ENCODE results near the gene CPZ.

GRCh38 chr4:8648296-8648695, 55.7 kb downstream of the CPZ start:
- TF ChIP-seq REST (IDR thresholded peaks at IDR 0.05; ENCODE audit: low read depth) (no peak), TEAD4 (IDR thresholded peaks at IDR 0.05) (no peak), RAD21 (IDR thresholded peaks at IDR 0.05; ENCODE audit: low read depth) (no peak), EP300 (IDR thresholded peaks at IDR 0.05; ENCODE audit: borderline replicate concordance) (no peak), TCF12 (IDR thresholded peaks at IDR 0.05; ENCODE audit: low read depth) (no peak)

Data from Ishikawa (cell line).